ES-I3 (cell line): ENCODE measurements around the gene KCNQ1.

ENCODE experiments used
- H3K36me3 ChIP-seq: 2 replicates; pipeline ENCODE4 v1.6.1; 2013; ENCODE audit warnings: mild to moderate bottlenecking, low read length, control low read depth, moderate library complexity; ENCODE audit not compliant: insufficient read depth
- H3K4me1 ChIP-seq: 2 replicates; pipeline ENCODE4 v1.6.1; 2013; ENCODE audit warnings: mild to moderate bottlenecking, control low read depth, low read length; ENCODE audit not compliant: insufficient read depth
- H3K9ac ChIP-seq: 2 replicates; pipeline ENCODE4 v1.6.1; 2013; ENCODE audit warnings: low read depth, mild to moderate bottlenecking, low read length, moderate library complexity
- H3K9me3 ChIP-seq: 2 replicates; pipeline ENCODE4 v1.6.1; 2013; ENCODE audit warnings: mild to moderate bottlenecking, low read length, moderate library complexity; ENCODE audit not compliant: control insufficient read depth, insufficient read depth

Gene KCNQ1, protein sequence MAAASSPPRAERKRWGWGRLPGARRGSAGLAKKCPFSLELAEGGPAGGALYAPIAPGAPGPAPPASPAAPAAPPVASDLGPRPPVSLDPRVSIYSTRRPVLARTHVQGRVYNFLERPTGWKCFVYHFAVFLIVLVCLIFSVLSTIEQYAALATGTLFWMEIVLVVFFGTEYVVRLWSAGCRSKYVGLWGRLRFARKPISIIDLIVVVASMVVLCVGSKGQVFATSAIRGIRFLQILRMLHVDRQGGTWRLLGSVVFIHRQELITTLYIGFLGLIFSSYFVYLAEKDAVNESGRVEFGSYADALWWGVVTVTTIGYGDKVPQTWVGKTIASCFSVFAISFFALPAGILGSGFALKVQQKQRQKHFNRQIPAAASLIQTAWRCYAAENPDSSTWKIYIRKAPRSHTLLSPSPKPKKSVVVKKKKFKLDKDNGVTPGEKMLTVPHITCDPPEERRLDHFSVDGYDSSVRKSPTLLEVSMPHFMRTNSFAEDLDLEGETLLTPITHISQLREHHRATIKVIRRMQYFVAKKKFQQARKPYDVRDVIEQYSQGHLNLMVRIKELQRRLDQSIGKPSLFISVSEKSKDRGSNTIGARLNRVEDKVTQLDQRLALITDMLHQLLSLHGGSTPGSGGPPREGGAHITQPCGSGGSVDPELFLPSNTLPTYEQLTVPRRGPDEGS

GRCh38 chr11:2444821-2445745 is at the start of gene KCNQ1:
Gene KCNQ1, plus strand, starts transcription at chr11:2445008. Its CDS starts 91 bp downstream, at chr11:2445099.
- no peaks in the 10 kb centered on the region for H3K4me1 ChIP-seq
- no peaks in the 10 kb centered on the region for H3K36me3 ChIP-seq
- peak within 1 kb of the TSS; percentile 61 for H3K9ac ChIP-seq
- no peaks in the 10 kb centered on the region for H3K9me3 ChIP-seq

GRCh38 chr11:2395211-2395730 is 49.5 kb upstream of the KCNQ1 start:
- Histone ChIP-seq H3K9me3 (no peaks in the 10 kb centered on the region), H3K9ac (no peak overlapping the region), H3K36me3 (peaks cover 5% of the 10 kb centered on the region), H3K4me1 (peaks cover 4% of the 10 kb centered on the region; the same call in 1 of the 2 replicates)

DNA sequence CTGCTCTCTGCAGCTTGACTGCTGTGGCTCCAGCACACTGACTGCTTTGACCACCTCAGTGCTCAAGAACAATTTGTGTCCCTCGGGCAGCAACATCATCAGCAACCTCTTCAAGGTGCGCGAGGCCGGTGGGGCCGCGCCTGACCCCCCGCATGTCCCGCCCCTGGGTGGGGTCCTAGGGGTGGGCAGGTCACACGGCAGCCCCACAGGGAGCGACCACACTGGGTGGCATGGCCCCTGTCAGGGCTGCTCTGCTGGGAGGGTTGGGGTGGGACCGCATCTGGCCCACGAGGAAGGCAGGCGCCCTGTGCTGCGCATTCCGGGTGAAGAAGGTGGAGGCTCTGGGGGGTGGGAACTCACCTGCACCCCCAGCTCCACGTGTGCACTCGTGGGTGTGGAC is 49.0 kb upstream of the KCNQ1 start:
- peaks cover 5% of the 10 kb centered on the region for H3K36me3 ChIP-seq
- no peaks in the 10 kb centered on the region; the same call in 1 of the 2 replicates for H3K4me1 ChIP-seq
- no peak overlapping the region for H3K9ac ChIP-seq

DNA sequence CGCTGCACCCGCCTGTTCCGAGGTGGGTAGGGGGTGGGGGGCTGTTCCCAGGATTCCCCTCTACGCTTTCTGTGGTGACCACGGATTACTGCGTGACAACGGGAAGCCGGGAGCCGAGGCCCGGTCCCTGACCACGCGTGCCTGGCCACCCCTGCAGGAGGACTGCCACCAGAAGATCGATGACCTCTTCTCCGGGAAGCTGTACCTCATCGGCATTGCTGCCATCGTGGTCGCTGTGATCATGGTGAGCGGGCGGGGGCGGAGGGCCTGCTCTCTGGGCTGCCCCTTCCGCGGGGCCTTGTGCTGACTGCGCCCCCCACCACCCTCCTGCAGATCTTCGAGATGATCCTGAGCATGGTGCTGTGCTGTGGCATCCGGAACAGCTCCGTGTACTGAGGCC is 48.3 kb upstream of the KCNQ1 start:
- Histone ChIP-seq H3K9me3 (no peaks in the 10 kb centered on the region), H3K4me1 (no peaks in the 10 kb centered on the region), H3K36me3 (peaks cover 5% of the 10 kb centered on the region), H3K9ac (no peak overlapping the region)

More for the DNA sequence above, 49.0 kb upstream of the KCNQ1 start:
- H3K9me3 ChIP-seq, result no peaks in the 10 kb centered on the region

- Histone ChIP-seq H3K9ac (no peak overlapping the region), H3K9me3 (no peaks in the 10 kb centered on the region), H3K4me1 (no peaks in the 10 kb centered on the region), H3K36me3 (peaks cover 5% of the 10 kb centered on the region)
These were observed 47.8 kb upstream of the KCNQ1 start for GRCh38 chr11:2397005-2397404.

DNA sequence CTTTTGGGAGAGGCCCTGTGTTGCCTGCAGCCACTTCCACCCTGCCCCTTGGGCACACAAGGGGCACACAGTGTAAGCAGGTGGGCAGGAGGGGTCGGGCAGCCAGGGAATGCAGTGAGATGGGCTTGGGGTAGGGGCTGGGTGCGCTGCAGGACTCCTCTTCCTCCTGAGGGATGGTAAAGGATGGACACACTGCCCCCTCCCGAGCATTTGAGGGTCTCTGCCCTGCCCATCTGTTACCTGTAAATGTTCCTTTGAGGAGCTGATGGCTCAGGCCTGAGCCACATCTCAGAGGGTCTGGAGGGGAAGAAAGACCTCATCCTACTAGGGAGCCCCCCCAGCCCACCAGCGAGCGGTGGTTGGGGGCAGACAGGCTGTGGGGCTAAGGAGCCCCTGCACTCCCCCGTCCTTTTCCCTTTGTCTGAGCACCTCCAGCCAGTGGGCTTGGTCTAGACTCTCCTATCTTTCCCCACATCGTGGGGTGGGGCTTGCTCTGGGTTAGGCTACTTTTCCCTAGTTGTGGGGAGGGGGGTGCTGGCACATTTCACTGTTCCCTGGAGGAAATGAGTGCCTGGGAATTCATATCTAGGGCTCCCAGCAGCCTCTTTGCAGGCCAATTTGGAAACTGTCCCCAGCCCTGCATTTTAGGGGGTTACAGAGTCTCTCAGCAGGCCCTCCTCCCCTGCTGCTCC is 46.0 kb upstream of the KCNQ1 start:
- Histone ChIP-seq H3K36me3 (peaks cover 5% of the 10 kb centered on the region), H3K9me3 (no peaks in the 10 kb centered on the region), H3K9ac (peak overlapping the region; percentile 60), H3K4me1 (no peaks in the 10 kb centered on the region)

GRCh38 chr11:2399488-2400068 is 45.2 kb upstream of the KCNQ1 start:
- peak overlapping the region; percentile 60 for H3K9ac ChIP-seq
- no peaks in the 10 kb centered on the region for H3K9me3 ChIP-seq
- no peaks in the 10 kb centered on the region for H3K4me1 ChIP-seq
- peaks cover 5% of the 10 kb centered on the region for H3K36me3 ChIP-seq

- Histone ChIP-seq H3K36me3 (peaks cover 5% of the 10 kb centered on the region), H3K9ac (peak within 1 kb of the TSS; percentile 97), H3K9me3 (no peaks in the 10 kb centered on the region), H3K4me1 (no peaks in the 10 kb centered on the region)
These were observed 44.6 kb upstream of the KCNQ1 start, which contains the start of gene TSSC4 for GRCh38 chr11:2400069-2400761. Gene TSSC4, plus strand, starts transcription at chr11:2400750. Its CDS starts 1,884 bp downstream, at chr11:2402634.

- H3K9me3 ChIP-seq, result no peaks in the 10 kb centered on the region
- no peaks in the 10 kb centered on the region for H3K4me1 ChIP-seq
- H3K36me3 ChIP-seq, result peaks cover 5% of the 10 kb centered on the region
These were observed 43.9 kb upstream of the KCNQ1 start for GRCh38 chr11:2400762-2401435.

DNA sequence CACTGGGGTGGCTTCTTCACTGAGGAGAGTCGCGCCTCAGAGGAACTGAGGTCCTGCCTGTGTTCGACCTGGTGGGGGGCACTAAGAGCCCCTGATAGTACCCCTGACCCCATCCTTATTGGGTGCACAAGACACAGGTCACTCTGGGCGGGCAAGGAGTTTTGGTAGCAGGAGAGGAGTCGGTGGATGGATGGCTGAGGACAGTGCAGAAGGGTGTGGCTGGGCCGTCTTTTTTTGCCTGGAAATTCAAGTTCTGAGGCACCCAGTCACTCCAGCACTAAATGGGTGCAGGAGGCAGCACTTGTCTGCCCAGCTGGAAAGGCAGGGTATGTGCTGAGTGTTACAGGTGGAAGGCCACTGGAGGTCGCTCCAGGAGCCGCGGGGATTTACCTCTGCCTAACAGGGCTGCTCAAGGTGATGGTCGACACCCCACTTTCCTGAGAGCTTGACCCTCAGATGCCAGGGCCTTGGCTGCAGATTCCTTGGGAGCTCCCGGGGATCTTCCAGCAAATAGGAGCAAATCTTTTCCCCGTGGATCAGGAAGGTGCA is 43.3 kb upstream of the KCNQ1 start:
- peak overlapping the region; percentile 97 for H3K9ac ChIP-seq
- no peaks in the 10 kb centered on the region for H3K9me3 ChIP-seq
- H3K36me3 ChIP-seq, result peaks cover 2% of the 10 kb centered on the region
- no peaks in the 10 kb centered on the region for H3K4me1 ChIP-seq

More at GRCh38 chr11:2400762-2401435, 43.9 kb upstream of the KCNQ1 start:
- peak overlapping the region; percentile 97 for H3K9ac ChIP-seq

DNA sequence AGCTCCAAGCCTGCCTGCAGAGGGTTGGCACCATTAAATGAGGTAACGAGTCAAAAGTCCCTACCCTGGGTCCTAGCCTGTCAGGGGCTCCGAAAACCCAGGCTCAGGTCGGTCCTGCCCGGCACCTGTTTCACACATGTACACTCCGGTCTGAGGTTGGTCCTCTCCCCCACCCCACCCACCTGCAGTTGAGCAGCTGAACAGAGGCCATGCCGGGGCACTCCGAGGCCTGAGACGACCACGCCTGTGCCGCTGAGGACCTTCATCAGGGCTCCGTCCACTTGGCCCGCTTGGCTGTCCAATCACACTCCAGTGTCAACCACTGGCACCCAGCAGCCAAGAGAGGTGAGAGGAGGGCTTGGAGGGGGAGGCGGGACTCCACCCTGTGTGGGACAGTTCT is 42.7 kb upstream of the KCNQ1 start:
- Histone ChIP-seq H3K9ac (no peak overlapping the region), H3K36me3 (no peaks in the 10 kb centered on the region), H3K9me3 (no peaks in the 10 kb centered on the region), H3K4me1 (no peaks in the 10 kb centered on the region)

- no peaks in the 10 kb centered on the region for H3K9me3 ChIP-seq
- H3K9ac ChIP-seq, result no peak overlapping the region
- no peaks in the 10 kb centered on the region for H3K4me1 ChIP-seq
- no peaks in the 10 kb centered on the region for H3K36me3 ChIP-seq
These were observed 41.7 kb upstream of the KCNQ1 start for GRCh38 chr11:2402890-2403645.
